HFFc6 (cell line): ENCODE measurements around the gene LIG4. TPM values are rescaled to one million over a fixed set of nuclear protein-coding genes. Genes with fewer than 3 reads are reported as not detected.

Source experiments
- DNase-seq: peaks from one replicate; pipeline ENCODE4 v3.0.0-alpha.2; 2018
- H3K27ac Mint-ChIP-seq: 2 replicates; pipeline ENCODE4 v1.8.0; 2020; ENCODE audit warnings: mild to moderate bottlenecking, mixed read lengths
- H3K27me3 Mint-ChIP-seq: 2 replicates; pipeline ENCODE4 v1.8.0; 2021; ENCODE audit warnings: mild to moderate bottlenecking, moderate library complexity, mixed read lengths; ENCODE audit not compliant: insufficient read depth
- H3K36me3 Mint-ChIP-seq: 2 replicates; pipeline ENCODE4 v1.8.0; 2021; ENCODE audit warnings: low read depth, mixed read lengths
- H3K4me1 Mint-ChIP-seq: 2 replicates; pipeline ENCODE4 v1.8.0; 2020; ENCODE audit warnings: low read depth, mixed read lengths
- H3K4me3 Mint-ChIP-seq: 2 replicates; pipeline ENCODE4 v1.8.0; 2020; ENCODE audit warnings: mild to moderate bottlenecking, moderate library complexity, mixed read lengths
- H3K9me3 Mint-ChIP-seq: 2 replicates; pipeline ENCODE4 v1.8.0; 2020; ENCODE audit warnings: mild to moderate bottlenecking, mixed read lengths
- total RNA-seq, 6 experiments: library from RNA; stranded (reverse); fragmentation: NEBNext Ultra II Directional; extraction: Animal tissue kit (Norgen Biotek cat#: 25700); gene quantifications; 2 replicates in 1 of 6; 3 replicates in 5 of 6; pipeline ENCODE4 v1.2.3, GENCODE V29; 2021
- TF ChIP-seq, protein P1 (sequence below): fragments of 200-600 bp; sonication (generic); IDR thresholded peaks from 2 replicates; pipeline ENCODE4 v1.5.0; 2021; ENCODE audit warnings: antibody characterized with exemption, mild to moderate bottlenecking

The LIG4 gene
- total RNA-seq, 6 experiments from 2014 or later = 9.2 to 11.4 (median 11.1) TPM

DNA sequence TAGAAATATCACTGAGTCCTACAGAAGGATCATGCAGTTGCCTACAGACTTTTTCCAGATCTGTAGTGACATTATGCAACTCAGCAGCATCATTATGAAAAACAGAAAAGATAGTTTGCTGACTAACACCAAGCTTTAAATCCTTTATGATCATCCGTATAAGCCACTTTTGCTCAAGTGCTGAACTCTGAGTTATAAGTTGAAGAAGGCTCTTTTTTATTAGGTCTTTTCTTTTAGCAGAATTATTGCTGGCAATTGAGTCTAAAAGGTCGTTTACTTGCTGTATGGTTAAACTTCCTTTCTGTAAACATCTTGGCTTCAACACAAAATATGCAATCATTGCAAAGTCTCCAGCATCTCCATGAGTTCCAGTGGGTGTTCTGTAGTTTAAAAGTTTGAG is 4.8 kb downstream of the LIG4 start:
- Mint-ChIP-seq H3K9me3 (no peaks in the 10 kb centered on the region), H3K4me1 (peaks cover 12% of the 10 kb centered on the region), H3K36me3 (peaks cover 16% of the 10 kb centered on the region), H3K27me3 (no peaks in the 10 kb centered on the region), H3K27ac (no peak overlapping the region), H3K4me3 (no peak overlapping the region)
- DNase-seq = no peak
- TF ChIP-seq, protein P1, sequence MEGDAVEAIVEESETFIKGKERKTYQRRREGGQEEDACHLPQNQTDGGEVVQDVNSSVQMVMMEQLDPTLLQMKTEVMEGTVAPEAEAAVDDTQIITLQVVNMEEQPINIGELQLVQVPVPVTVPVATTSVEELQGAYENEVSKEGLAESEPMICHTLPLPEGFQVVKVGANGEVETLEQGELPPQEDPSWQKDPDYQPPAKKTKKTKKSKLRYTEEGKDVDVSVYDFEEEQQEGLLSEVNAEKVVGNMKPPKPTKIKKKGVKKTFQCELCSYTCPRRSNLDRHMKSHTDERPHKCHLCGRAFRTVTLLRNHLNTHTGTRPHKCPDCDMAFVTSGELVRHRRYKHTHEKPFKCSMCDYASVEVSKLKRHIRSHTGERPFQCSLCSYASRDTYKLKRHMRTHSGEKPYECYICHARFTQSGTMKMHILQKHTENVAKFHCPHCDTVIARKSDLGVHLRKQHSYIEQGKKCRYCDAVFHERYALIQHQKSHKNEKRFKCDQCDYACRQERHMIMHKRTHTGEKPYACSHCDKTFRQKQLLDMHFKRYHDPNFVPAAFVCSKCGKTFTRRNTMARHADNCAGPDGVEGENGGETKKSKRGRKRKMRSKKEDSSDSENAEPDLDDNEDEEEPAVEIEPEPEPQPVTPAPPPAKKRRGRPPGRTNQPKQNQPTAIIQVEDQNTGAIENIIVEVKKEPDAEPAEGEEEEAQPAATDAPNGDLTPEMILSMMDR = no peak

DNA sequence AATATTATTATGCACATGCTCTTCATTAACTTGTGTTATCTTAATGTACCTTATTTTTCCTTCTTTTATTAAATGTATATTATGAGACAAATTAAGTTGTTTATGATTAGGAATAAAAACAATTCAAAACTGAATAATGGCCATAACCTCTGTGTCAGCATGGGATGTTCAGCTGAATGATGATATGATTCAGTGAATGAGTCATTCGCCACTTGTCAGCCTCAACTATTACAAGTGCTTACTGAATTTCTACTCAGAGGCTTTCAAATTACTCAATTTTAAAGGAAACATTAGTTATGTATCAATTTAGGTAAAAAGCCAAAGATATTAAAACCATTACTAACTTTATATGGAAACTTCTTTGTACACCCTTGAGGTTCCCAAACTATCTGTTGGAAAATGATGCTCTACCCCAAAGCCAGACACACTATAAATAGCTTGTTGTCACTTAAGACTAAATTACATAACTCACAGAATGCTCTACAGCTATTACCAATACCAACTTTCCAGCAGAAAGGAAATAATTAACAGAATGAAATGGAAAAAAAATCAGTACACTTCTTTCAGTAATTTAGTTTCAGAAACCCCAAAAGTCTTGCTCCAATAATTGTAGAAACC is 14.4 kb downstream of the LIG4 start:
- no peaks in the 10 kb centered on the region; the same call in 1 of the 2 replicates for H3K4me1 Mint-ChIP-seq
- TF ChIP-seq, protein P1 = no peak
- H3K27ac Mint-ChIP-seq = no peak overlapping the region
- DNase-seq = no peak
- no peaks in the 10 kb centered on the region for H3K9me3 Mint-ChIP-seq
- no peaks in the 10 kb centered on the region; the same call in 1 of the 2 replicates for H3K27me3 Mint-ChIP-seq
- H3K36me3 Mint-ChIP-seq = no peaks in the 10 kb centered on the region
- H3K4me3 Mint-ChIP-seq = no peak overlapping the region

DNA sequence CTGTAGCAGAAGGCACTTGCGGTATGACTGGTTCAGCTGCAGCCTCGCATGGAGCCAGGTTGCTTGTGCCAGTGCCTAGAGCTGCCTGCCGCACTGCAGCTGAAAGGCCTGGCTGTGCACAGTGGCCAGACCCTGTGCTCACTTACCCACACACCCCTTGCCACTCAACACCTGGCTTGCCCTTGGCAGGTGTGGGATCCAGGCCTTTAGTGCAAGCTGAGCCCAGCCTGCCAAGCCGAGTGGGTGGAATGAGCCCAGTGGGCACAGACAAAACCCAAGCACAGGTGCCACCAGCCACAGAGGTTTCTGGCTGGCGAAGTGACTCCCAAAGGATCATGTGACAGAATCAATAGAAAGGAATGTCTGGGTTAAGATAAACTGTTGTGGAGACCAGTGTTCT is 19.5 kb downstream of the LIG4 start:
- 0 out of 2 replicates have a peak, but pooled peaks cover 4% of the 10 kb centered on the region for H3K36me3 Mint-ChIP-seq
- peaks cover 2% of the 10 kb centered on the region; the same call in 1 of the 2 replicates for H3K27me3 Mint-ChIP-seq
- H3K9me3 Mint-ChIP-seq = peaks cover 7% of the 10 kb centered on the region; the same call in 1 of the 2 replicates

GRCh38 chr13:108195146-108195545 is 20.2 kb downstream of the LIG4 start:
- TF ChIP-seq, protein P1 = no peak
- no peaks in the 10 kb centered on the region for H3K4me1 Mint-ChIP-seq
- H3K36me3 Mint-ChIP-seq = 0 out of 2 replicates have a peak, but pooled peaks cover 4% of the 10 kb centered on the region
- DNase-seq = no peak
- H3K4me3 Mint-ChIP-seq = no peak overlapping the region
- no peak overlapping the region for H3K27ac Mint-ChIP-seq
- peaks cover 7% of the 10 kb centered on the region; the same call in 1 of the 2 replicates for H3K9me3 Mint-ChIP-seq
- peaks cover 2% of the 10 kb centered on the region; the same call in 1 of the 2 replicates for H3K27me3 Mint-ChIP-seq

More for the DNA sequence above, 19.5 kb downstream of the LIG4 start:
- no peak for DNase-seq
- H3K27ac Mint-ChIP-seq = no peak overlapping the region
- no peak overlapping the region for H3K4me3 Mint-ChIP-seq
- TF ChIP-seq, protein P1 = no peak
- no peaks in the 10 kb centered on the region; the same call in 1 of the 2 replicates for H3K4me1 Mint-ChIP-seq

GRCh38 chr13:108194435-108194936 is 20.9 kb downstream of the LIG4 start:
- 0 out of 2 replicates have a peak, but pooled peaks cover 4% of the 10 kb centered on the region for H3K36me3 Mint-ChIP-seq
- H3K27me3 Mint-ChIP-seq = peaks cover 2% of the 10 kb centered on the region; the same call in 1 of the 2 replicates
- H3K4me1 Mint-ChIP-seq = no peaks in the 10 kb centered on the region
- no peak overlapping the region for H3K27ac Mint-ChIP-seq
- TF ChIP-seq, protein P1 = no peak
- DNase-seq = no peak
- H3K9me3 Mint-ChIP-seq = peaks cover 7% of the 10 kb centered on the region; the same call in 1 of the 2 replicates
- H3K4me3 Mint-ChIP-seq = no peak overlapping the region
